IPS-18c (cell line): ENCODE results near the gene C6orf47.

ENCODE experiments used
- H3K4me3 ChIP-seq: 2 replicates; pipeline ENCODE4 v1.7.0; 2013; ENCODE audit warnings: low read depth, mild to moderate bottlenecking, low read length, moderate library complexity; ENCODE audit not compliant: insufficient read depth
- H3K9me3 ChIP-seq: one replicate; pipeline ENCODE4 v1.6.1; 2013; ENCODE audit warnings: mild to moderate bottlenecking, low read length, moderate library complexity; ENCODE audit not compliant: control insufficient read depth, insufficient read depth

C6orf47 gene

DNA sequence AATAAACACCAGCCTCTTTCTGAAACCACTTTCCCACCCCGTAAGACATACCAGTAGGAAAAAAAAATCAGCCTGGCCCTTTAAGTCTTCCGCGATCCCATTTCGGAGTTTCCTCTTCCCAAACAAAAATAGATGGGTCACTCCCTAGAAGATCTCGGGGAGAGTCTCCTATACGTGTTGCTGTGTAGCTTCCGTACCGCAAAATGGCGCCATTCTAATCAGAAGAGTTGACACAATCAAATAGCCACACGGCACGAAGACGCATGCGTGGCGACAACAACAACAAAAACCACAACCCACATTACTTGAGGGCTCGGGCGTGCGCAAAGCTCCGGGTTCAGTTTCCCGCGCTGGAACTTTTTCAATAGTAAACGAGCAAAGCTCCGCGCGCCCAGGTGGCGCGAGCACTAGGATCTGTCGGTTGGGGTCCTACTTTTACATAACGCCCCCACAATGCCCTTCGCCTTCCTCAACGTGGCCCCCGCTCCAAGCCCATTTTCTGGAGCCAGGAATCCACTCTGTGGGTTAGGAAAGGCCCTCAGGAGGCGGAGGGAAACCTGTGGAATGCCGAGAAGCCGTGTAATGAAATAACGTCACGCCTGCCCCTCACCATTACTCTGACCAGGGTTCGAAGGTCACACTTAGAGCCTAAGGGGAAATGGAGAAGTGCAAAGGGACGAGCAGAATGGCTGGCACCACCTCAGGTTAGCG, 4.4 kb upstream of the C6orf47 start, which contains the start of gene GPANK1:
TSS of gene GPANK1 (minus strand) at position 208 of the 711 bp plus-strand sequence. CDS start 519 bp downstream, outside the sequence.
- peak within 1 kb of the TSS; percentile 95 for H3K4me3 ChIP-seq
- no peaks in the 10 kb centered on the region for H3K9me3 ChIP-seq

DNA sequence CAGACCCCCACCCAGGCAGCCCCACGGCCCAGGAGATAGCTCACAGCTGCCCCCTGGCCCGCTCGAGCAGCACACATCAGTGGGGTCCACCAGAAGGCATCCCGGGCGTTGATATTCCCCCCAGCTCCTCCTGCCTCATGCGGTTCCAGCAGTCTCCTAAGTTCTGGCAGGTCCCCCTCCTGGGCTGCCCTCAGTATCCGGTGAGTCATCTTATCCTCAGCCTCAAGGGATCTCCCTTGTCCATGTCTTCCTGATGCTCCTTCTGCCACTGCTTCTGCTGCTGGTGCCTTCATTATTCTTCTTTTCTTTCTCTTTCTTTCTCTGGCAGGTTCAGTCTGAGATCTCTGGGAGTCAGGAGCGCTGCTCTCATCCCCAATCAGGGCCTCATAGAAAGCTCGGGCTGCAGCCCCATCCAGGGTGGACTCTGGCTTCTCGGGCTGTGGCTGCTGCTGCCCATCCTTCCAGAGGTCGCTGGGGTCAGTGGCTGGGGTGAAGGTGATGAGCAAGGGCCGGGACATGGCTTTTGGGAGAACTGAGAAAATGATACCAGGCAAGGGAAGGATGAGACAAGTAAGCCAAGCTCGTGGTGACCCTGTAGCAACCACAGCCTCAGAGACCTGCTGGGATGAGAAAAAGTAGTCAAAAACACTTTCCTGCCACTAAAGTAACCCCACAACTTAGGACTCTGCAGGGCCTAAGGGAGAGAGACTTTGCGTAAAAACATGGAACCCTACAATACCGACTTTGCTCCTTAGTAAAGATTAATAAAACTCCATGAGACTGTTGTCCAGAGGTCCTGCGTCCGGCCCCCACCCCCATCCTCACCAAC, 3.6 kb upstream of the C6orf47 start:
- H3K4me3 ChIP-seq = peak overlapping the region; percentile 95
- H3K9me3 ChIP-seq = no peaks in the 10 kb centered on the region

DNA sequence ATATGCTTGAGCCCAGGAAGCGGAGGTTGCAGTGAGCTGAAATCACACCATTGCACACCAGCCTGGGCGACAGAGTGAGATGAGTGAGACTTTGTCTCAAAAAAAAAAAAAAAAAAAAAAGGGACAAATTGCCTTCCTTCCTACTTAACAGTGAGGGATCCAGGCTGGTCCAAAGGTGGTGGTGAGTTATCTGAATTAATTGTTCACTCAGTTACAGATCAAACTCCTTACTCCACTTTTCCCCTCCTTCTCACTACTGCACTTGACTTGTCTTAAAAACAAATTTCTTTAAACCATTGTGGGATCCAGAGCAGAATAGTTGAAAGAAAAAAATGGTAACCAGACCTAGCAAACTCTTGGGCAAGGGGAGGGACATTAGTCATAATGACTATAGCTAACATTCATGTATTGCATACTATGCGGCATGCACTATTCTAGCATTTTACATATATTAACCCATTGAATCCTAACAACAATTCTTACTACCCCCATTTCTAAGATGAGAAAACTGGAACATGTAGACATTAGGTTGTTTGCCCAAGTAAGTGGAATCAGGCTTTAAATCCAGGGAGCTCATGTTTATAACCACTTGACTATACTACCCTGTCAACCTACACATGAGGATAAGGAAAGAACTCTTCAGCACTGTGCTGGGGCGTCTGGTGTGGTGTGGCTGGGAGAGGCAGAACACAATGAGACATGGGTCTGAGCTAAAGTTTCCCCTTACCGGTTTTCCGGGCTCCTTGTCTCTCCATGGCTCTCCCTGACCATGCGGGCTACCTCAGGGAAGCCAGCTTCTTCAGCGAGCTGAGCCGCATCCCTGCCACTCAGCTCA, 2.8 kb upstream of the C6orf47 start:
- Histone ChIP-seq H3K9me3 (no peaks in the 10 kb centered on the region), H3K4me3 (peak overlapping the region; percentile 95; the same call in 1 of the 2 replicates)

DNA sequence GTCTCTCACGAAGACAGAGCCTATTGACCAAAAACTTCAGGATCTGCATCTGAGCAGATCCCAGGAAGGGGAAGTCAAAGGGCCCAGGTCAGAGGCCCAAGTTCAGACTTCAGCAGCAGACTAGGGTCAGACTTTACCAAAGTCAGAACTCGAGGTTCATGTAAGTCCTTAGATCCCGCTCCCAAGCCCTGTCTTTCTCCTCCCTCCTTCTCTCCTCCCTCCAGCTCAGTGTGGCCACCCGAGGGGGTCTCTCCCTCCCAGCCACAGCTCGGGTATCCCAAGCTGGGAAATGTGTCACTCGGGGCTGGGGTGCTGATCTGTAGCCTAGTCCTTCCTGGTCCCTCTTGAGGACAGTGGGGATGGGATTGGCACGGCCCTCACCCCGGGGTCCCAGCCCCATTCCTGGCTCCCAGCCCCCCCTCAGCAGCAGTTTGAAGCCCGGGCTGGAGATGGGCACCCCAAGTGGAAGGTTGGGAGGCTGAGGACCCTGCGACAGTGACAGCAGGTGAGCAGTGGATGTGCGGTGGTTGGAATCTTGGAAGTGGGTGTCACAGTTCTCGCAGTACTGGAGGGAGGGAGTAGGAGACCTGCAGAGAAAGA, 1.6 kb upstream of the C6orf47 start:
- Histone ChIP-seq H3K9me3 (no peaks in the 10 kb centered on the region), H3K4me3 (no peak overlapping the region)

DNA sequence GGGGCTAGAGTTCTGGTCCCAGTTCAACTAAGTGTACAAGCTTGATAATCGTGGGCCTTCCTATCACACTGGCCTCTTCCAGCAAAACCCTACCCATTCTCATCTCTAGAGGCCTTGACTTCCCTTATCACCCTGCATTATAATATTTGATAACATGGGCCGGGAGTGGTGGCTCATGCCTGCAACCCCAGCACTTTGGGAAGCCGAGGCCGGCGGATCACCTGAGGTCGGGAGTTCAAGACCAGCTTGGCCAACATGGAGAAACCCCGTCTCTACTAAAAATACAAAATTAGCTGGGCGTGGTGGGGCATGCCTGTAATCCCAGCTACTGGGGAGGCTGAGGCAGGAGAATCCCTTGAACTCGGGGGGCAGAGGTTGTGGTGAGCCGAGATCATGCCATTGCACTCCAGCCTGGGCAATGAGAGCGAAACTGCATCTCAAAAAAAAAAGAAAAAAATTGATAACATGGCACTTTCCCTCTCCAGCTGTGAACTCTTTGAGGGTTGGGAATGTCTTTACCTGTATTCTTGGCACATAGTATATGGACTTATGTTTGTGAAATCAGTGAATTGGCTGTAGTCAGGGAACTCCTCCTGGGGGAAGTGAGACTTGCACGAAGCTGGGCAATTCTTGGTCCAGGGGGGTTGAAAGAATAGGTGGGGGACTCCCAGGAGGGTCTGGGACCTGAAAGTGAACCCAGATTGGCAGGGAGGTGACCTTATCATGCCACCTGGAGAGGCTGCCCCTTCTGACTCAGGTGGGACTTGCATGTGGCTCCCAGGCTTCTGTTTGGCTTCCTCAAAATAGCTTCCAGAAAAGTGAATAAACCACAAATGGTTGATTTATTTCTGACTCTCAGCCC, 915 bp upstream of the C6orf47 start:
- H3K4me3 ChIP-seq = peak overlapping the region; percentile 88
- no peaks in the 10 kb centered on the region for H3K9me3 ChIP-seq

DNA sequence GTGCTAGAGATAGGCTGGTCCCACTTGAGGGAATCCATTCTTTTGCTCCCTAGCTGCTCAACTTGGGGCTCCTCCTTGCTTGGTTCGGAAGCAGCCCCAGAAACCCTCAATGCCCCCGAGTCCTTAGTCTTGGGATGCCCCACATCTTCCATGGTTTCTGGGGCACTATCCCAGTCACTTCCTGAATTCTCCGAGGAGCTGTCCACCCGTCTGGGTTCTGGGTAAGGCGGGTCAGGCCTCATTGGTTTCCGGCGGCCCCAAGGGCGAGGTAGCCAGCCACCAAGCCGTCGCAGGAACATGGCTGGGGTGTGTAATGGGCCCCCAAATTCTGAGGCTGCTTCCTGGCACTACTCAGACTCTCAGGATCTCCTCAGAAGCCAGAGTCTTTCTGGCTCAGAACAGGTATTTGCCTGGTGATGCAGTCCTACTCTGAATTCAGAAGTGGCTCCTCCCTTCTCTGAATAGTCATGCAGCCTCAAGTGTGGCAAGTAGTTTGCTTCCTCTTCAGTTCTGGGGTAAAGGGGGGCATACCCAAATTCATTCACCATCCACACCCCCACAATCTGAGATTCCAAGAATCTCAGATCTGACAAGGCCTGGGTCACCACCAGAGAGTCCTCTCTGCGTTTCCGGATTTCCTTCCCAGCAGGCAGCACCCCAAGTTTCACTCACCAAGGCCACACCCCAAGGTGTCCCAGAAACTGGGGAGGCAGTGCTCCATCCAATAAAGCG, 763 bp downstream of the C6orf47 start:
- H3K9me3 ChIP-seq = no peaks in the 10 kb centered on the region
- peak overlapping the region; percentile 88 for H3K4me3 ChIP-seq

DNA sequence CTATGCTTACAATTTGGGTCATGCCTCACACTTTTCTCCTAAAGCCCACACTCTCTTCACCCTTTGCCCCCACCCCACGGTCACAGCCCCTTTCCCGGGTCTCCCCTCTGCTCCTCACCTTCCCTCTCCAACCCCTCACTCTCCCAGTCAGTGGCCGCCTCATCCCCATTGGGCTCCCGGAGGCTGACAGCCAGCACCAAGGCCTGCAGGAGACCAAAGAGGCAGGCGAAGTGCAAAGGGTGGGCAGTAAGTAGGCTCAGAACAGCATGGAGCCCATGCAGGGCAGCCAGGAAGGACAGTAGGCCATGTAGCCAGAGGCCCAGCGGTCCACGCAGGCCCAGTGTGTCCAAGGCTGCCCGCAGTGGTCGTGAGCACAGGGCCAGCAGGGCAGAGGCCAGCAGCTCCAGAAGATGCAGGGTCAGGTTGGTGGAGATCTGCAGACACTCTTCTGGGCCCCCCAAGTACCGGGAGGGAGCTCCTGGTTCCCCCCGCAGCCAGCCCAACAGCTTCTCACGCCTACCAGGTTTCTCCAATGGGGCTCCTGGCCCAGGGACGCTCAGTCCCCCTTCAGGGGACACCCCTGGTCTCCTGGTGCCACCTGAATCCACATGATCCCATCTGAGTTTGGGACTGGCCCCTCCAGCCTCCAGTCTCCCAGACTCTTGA, 1.5 kb downstream of the C6orf47 start:
- Histone ChIP-seq H3K4me3 (peak overlapping the region; percentile 88; the same call in 1 of the 2 replicates), H3K9me3 (no peaks in the 10 kb centered on the region)

DNA sequence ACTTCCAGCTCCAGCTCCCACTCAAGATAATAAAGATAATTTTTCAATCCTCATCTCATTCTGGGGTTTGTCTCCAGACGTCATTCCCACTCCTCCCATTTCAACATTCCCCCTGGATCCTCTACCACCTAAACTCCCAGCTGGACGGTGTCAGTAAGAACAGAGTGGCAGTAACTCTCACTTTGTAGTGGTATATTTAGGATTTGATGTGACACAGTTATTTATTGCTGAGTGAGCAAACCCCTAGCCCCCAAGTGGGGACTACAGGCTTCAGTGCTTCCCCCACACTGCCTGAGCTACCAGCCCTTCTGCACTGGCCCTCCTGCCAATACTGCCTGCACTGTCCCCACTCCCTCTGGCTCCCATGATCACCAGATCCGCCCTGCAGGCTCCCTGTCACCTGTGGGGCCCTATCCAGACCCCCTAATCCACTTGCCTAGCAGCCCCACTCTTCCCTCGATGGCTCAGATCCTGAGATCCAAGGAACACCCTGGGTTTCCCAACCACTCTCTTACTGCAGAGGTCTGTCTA, 2.4 kb downstream of the C6orf47 start:
- H3K9me3 ChIP-seq = no peaks in the 10 kb centered on the region
- H3K4me3 ChIP-seq = no peak overlapping the region

DNA sequence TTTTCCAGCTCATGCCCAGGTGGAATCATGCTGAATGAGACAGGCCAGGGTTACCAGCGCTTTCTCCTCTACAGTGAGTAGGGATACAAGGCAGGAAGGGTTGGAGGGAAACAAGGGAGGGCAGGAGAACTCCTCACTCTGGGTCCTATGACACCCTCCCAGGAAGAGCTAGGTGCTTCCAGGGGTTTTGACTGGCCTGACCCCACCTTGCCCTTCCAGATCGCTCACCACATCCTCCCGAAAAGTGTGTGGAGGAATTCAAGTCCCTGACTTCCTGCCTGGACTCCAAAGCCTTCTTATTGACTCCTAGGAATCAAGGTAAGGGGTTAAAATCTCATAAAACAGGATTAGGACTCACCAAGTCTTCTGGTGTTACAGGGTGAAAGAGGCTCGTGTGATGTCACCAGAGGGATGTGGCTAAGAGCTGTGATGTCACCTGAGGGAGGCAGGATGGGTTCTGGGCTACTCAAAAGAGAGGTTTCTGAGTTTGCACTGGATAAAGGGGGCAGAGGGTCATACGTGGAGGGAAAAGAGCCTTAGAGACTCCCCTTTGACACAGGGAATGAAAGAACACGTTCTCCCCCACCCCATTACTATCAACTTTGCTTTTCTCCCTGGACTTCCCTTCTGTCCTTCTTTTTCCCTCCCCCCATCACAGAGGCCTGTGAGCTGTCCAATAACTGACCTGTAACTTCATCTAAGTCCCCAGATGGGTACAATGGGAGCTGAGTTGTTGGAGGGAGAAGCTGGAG, 3.0 kb downstream of the C6orf47 start:
- no peak overlapping the region for H3K4me3 ChIP-seq
- no peaks in the 10 kb centered on the region for H3K9me3 ChIP-seq

DNA sequence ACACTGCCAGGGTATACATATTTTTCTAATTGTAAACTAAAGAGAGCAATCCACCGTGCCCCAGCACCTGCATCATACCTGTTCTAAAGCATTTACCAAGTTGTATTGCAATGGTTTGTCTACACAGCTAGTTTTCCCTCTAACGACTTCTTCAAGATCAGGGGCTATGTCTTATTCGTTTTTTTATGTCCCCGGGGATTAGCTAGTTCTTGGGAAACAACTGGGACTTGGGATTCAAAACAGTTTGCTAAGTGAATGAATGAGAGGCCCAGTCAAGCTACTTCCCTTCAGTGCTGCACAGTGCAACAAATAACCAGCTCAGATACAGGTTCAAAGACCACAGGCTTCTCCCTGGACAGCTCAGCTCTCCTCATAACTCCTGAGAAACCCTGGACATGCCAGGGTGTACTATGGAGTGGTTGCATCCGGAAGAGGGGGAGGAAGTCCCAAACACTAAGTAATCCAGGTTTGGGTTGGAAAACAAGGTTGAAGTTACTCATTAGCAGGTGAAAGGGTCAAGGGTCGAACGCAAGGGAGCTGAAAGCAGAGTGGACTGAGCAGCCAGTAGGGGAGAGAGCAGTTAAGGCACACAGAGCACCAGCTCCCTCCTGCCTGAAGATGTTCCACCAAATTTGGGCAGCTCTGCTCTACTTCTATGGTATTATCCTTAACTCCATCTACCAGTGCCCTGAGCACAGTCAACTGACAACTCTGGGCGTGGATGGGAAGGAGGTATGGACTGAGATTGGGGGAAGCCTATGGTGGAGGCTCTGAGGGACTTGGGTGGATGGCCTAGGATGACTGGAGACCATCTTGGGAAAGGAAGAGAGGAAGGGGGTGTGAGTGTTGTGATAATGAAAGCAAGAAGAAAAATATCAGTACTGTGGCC, 5.0 kb downstream of the C6orf47 start, which contains the start of gene APOM:
TSS of gene APOM (plus strand) at position 546 of the 889 bp plus-strand sequence. CDS start at position 619, 73 bp downstream.
- H3K4me3 ChIP-seq = no peak within 1 kb of the TSS
- H3K9me3 ChIP-seq = no peaks in the 10 kb centered on the region

DNA sequence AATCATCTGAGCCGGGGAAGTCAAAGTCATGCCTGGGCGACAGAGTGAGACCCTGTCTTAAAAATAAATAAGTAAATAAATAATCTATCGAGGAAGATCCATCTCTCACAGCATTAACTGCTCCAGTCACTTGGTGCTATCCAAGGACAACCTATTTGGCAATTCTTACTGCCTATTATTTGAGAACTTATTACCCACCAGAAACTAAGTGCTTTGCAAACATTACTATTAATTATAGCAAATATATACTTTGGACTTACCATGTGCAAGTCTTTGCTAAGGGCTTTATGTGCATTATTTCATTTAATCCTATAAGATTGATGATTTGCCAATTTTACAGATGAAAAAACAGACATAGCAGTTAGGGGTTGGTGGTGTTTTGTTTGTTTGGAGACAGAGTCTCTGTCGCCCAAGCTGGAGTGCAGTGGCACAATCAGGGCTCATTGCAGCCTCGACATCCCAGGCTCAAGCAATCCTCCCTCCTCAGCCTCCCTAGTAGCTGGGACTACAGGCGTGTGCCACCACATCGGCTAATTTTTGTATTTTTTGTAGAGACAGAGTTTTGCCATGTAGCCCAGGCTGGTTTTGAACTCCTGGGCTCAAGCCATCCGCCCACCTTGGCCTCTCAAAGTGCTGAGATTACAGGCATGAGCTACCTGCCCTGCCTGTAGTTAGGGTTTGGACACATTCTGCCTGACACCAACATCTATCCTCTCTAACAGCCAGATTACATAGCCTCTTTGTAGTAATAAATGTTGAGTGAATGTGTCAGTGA, 5.8 kb downstream of the C6orf47 start:
- no peak overlapping the region for H3K4me3 ChIP-seq

DNA sequence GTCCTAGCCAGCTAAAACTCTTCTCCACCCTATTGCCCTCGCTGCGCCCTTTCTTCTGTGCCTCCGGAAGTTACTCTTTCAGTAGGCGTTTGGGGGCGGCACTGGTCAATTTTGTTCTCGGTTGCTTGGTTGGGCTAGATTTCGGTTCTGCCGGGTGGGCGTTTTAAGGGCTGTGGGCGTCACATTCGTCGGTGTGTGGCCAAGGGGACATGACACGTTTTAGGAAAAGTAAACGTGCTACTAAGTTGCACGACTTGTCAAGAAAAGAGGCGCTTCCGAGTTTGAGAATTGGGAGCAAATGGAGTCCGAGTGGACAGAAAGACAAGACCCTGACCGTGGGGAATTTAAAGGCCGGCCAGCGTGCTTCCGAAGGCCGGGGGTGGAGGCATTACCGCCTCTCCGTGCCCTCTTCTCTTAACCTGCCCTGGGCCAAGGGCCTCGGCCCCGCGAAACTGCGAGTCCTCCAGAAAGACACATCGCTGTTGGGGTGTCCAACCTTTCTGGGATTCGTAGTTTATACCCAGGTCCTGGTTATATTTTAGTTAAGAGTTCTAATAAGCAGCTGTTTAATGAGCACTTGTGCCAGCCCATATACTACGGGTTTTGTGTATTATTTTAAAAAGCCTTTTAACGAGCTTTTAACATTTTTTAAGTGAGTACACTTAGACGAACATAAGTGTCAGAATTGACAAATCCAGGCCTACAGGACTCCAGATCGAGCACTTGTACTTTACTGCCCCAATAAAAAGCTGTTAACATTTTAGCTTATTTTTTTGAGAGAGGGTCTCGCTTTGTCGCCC, 7.5 kb downstream of the C6orf47 start:
- Histone ChIP-seq H3K4me3 (peak overlapping the region; percentile 86), H3K9me3 (no peaks in the 10 kb centered on the region)

More for the DNA sequence above, 5.8 kb downstream of the C6orf47 start:
- H3K9me3 ChIP-seq = no peaks in the 10 kb centered on the region
